NB4 (cell line): ENCODE results near the gene RUFY3.

Experiments
- CTCF ChIP-seq: IDR thresholded peaks from one replicate; pipeline ENCODE4 v1.5.1; 2012; ENCODE audit warnings: low read depth, low read length
- POLR2A ChIP-seq: IDR thresholded peaks from 2 replicates; pipeline ENCODE4 v1.6.1; 2011; ENCODE audit warnings: mild to moderate bottlenecking; ENCODE audit not compliant: insufficient read length; ENCODE audit errors: extremely low read depth

GRCh38 chr4:70761276-70761816, 39.6 kb downstream of the RUFY3 start:
- TF ChIP-seq CTCF, result no peak
- no peak for TF ChIP-seq POLR2A
